ENCODE measurements around the gene TRIM54. TPM values are rescaled to one million over a fixed set of nuclear protein-coding genes. Genes with fewer than 3 reads are reported as not detected.
"Not testable (repeated sequence)": the region's sequence is repeated elsewhere in the genome, so short reads cannot be mapped to it uniquely, and the experiment has no call there.

Gene TRIM54
- total RNA-seq, 6 experiments from 2014 or later = 0.14 to 0.25 TPM; not detected in 4

DNA sequence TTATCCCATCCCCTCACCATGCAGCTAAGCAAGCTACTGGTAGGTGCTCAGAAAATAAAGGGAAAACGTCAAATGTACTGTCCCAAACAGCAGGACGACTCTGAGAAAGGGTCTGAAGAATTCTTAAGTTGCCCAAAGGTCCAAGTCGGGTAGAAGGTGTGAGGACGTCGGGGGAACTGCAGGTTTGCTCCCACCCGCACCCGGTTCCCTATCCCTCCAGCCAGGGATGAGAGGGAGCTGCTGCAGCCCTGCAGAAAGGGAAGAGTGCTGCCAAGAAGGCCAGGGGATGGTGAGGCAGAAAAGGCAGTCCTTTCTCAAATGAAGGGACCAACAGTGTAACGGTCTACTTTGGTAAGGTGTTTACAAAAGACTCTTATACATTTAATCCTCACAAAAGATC, 32.9 kb downstream of the TRIM54 start:
- Histone ChIP-seq H3K27ac (no peak overlapping the region), H3K27me3 (no peaks in the 10 kb centered on the region), H3K4me1 (no peaks in the 10 kb centered on the region), H3K4me3 (no peak overlapping the region), H3K36me3 (no peaks in the 10 kb centered on the region), H3K9me3 (no peaks in the 10 kb centered on the region)
- no peak for DNase-seq
- no peak for ATAC-seq
- TF ChIP-seq POLR2A (IDR thresholded peaks at IDR 0.05) (no peak), CTCF (IDR thresholded peaks at IDR 0.05) (no peak)
- WGBS (ENCODE audit: insufficient coverage, low coverage, low lambda C conversion rate, missing lambda C conversion rate) = 77% methylated on average over 8 of the region's 8 CpGs
- intact Hi-C loops (cut with DNase I) = loop anchor here in 1 of 2 donors (10.0 kb wide), 1 partner anchor 50 kb away; no protein-coding TSS in a partner anchor

GRCh38 chr2:27316655-27317412, 34.6 kb downstream of the TRIM54 start:
- ATAC-seq = no peak
- DNase-seq = no peak
- TF ChIP-seq CTCF (IDR thresholded peaks at IDR 0.05) = no peak
- no peak for TF ChIP-seq POLR2A (IDR thresholded peaks at IDR 0.05)
- H3K4me3 ChIP-seq = no peak overlapping the region
- intact Hi-C loops (cut with DNase I) = loop anchor here in 1 of 2 donors (10.0 kb wide), 1 partner anchor 48 kb away; no protein-coding TSS in a partner anchor
- no peak overlapping the region for H3K27ac ChIP-seq
- WGBS (ENCODE audit: insufficient coverage, low coverage, low lambda C conversion rate, missing lambda C conversion rate) = 76% methylated on average over 4 of the region's 12 CpGs
- H3K9me3 ChIP-seq = no peaks in the 10 kb centered on the region
- peaks cover 0 to 14% (median 6%) of the 10 kb centered on the region in 4 donors for H3K4me1 ChIP-seq
- H3K27me3 ChIP-seq = no peaks in the 10 kb centered on the region
- H3K36me3 ChIP-seq = no peaks in the 10 kb centered on the region

- H3K27me3 ChIP-seq, DNase-seq, H3K9me3 ChIP-seq, H3K27ac ChIP-seq, H3K4me3 ChIP-seq, ATAC-seq, H3K36me3 ChIP-seq: not testable (repeated sequence)
- WGBS (ENCODE audit: insufficient coverage, low coverage, low lambda C conversion rate, missing lambda C conversion rate) = 97% methylated on average over 9 of the region's 15 CpGs
- H3K4me1 ChIP-seq = peaks cover 0 to 20% (median 9%) of the 10 kb centered on the region in 4 donors
- intact Hi-C loops (cut with DNase I) = loop anchor here in 1 of 2 donors (10.0 kb wide), 1 partner anchor 45 kb away; no protein-coding TSS in a partner anchor
Observed at GRCh38 chr2:27319839-27320238, 37.6 kb downstream of the TRIM54 start.

DNA sequence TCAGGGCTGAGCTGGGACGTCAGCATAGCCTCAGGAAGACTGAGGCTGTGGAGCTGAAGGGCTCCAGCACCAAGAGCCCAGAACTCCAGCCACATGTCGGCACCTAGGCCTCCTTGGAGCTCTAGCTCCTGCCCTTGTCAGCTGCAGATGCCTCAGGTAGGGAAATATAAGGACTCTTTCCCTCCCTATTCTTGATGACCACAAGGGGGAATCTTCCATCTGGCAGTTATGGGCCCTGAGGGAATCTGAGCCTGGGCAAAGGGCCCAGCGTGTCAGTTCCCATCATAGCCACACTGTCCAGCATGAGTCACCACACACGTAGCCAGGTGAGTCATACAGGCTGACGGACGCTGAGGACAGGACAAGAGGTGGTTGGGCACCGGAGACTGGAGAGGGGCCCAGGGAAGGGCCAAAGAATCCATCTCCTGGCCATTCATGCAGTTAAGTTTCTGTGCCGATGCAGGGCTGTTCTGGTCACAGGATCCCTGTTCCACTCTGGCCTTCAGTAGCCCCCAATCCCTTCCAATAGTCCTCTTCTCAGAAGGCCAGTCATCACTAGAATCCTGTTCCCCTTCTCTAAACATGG, 38.8 kb downstream of the TRIM54 start:
- no peak overlapping the region for H3K4me3 ChIP-seq
- intact Hi-C loops (cut with DNase I) = no loop called here

More for the DNA sequence above, 38.8 kb downstream of the TRIM54 start:
- no peaks in the 10 kb centered on the region for H3K27me3 ChIP-seq
- H3K9me3 ChIP-seq = no peaks in the 10 kb centered on the region
- H3K4me1 ChIP-seq = peaks cover 0 to 20% (median 9%) of the 10 kb centered on the region in 4 donors
- DNase-seq = peak; percentile 78 to 88 (median 86)
- peak overlapping the region; percentile 2 to 95 (median 56) for H3K27ac ChIP-seq
- 51% methylated on average over 2 of the region's 8 CpGs for WGBS (ENCODE audit: insufficient coverage, low coverage, low lambda C conversion rate, missing lambda C conversion rate)
- peaks cover 0 to 3% (median 0%) of the 10 kb centered on the region in 4 donors for H3K36me3 ChIP-seq
- peak; percentile 76 to 87 (median 84) for ATAC-seq
- TF ChIP-seq CTCF (IDR thresholded peaks at IDR 0.05) = peak; percentile 38 to 72 (median 47)
- peak; percentile 94 for TF ChIP-seq POLR2A (IDR thresholded peaks at IDR 0.05)

Measured in right lobe of liver (tissue), 6 donors.